ENCODE data around the gene KRTAP1-5.

GRCh38 chr17:41052566-41052965 lies 25.6 kb upstream of the KRTAP1-5 start:
- TF ChIP-seq CTCF (conservative IDR thresholded peaks at IDR 0.05; ENCODE audit: low read length) (no peak), EZH2phosphoT487 (IDR thresholded peaks at IDR 0.05; ENCODE audit: borderline replicate concordance, low read depth, low read length) (no peak)
